GM23338 (cell line): ENCODE data around the gene OPRL1. TPM values are rescaled to one million over a fixed set of nuclear protein-coding genes. Genes with fewer than 3 reads are reported as not detected.

Experiments used
- ATAC-seq: fragments of 200-7000 bp; cut with Tn5 transposase; 3 replicates; pipeline ENCODE4 v1.9.1; 2020
- DNase-seq: peaks from one replicate; pipeline ENCODE4 v3.0.0-alpha.2; 2015; ENCODE audit warnings: low spot score
- H2AFZ ChIP-seq: fragments of 200-600 bp; sonication (generic); 2 replicates; pipeline ENCODE4 v1.8.0; 2016; ENCODE audit warnings: antibody characterized with exemption, mild to moderate bottlenecking, moderate library complexity
- H3F3A ChIP-seq: fragments of 200-600 bp; sonication (generic); replicated peaks from 2 replicates; pipeline ENCODE4 v1.8.0; 2017; ENCODE audit warnings: antibody characterized with exemption, mixed run types, low read depth
- H3K27ac ChIP-seq: fragments of 200-600 bp; sonication (generic); 2 replicates; pipeline ENCODE4 v1.6.1; 2016; ENCODE audit warnings: low read depth
- H3K27me3 ChIP-seq: fragments of 200-600 bp; sonication (generic); 2 replicates; pipeline ENCODE4 v1.8.0; 2016; ENCODE audit warnings: mild to moderate bottlenecking, mixed run types, moderate library complexity; ENCODE audit not compliant: insufficient read depth
- H3K36me3 ChIP-seq: fragments of 200-600 bp; sonication (generic); 2 replicates; pipeline ENCODE4 v1.8.0; 2016; ENCODE audit warnings: mild to moderate bottlenecking; ENCODE audit not compliant: insufficient read depth
- H3K4me1 ChIP-seq: fragments of 200-600 bp; sonication (generic); 2 replicates; pipeline ENCODE4 v1.8.0; 2016; ENCODE audit warnings: mild to moderate bottlenecking, moderate library complexity; ENCODE audit not compliant: insufficient read depth
- H3K4me2 ChIP-seq: fragments of 200-600 bp; sonication (generic); 2 replicates; pipeline ENCODE4 v1.7.1; 2017; ENCODE audit warnings: mixed run types
- H3K4me3 ChIP-seq: fragments of 200-600 bp; sonication (generic); 2 replicates; pipeline ENCODE4 v1.6.1; 2016; ENCODE audit warnings: mixed run types
- H3K79me2 ChIP-seq: fragments of 200-600 bp; sonication (generic); replicated peaks from 2 replicates; pipeline ENCODE4 v1.8.0; 2017; ENCODE audit warnings: mild to moderate bottlenecking; ENCODE audit not compliant: insufficient read depth
- H3K9me2 ChIP-seq: fragments of 200-600 bp; sonication (generic); 2 replicates; pipeline ENCODE4 v1.8.0; 2017; ENCODE audit not compliant: insufficient read depth
- H4K20me1 ChIP-seq: fragments of 200-600 bp; sonication (generic); replicated peaks from 2 replicates; pipeline ENCODE4 v1.8.0; 2017; ENCODE audit warnings: mild to moderate bottlenecking; ENCODE audit not compliant: insufficient read depth
- H3K27ac Mint-ChIP-seq: 2 replicates; pipeline ENCODE4 v1.8.0; 2020; ENCODE audit warnings: inconsistent platforms, mild to moderate bottlenecking, moderate library complexity, mixed read lengths
- H3K27me3 Mint-ChIP-seq: 3 replicates; pipeline ENCODE4 v1.8.0; 2022; ENCODE audit warnings: low read depth, mild to moderate bottlenecking, moderate library complexity, mixed read lengths, inconsistent platforms; ENCODE audit not compliant: insufficient read depth, poor library complexity
- H3K36me3 Mint-ChIP-seq: 3 replicates; pipeline ENCODE4 v1.8.0; 2021; ENCODE audit warnings: low read depth, mild to moderate bottlenecking, inconsistent platforms, moderate library complexity, mixed read lengths
- H3K4me1 Mint-ChIP-seq: 3 replicates; pipeline ENCODE4 v1.8.0; 2020; ENCODE audit warnings: mild to moderate bottlenecking, inconsistent platforms, mixed read lengths
- H3K4me3 Mint-ChIP-seq: 3 replicates; pipeline ENCODE4 v1.8.0; 2021; ENCODE audit warnings: moderate library complexity, mild to moderate bottlenecking, inconsistent platforms, mixed read lengths
- H3K9me3 Mint-ChIP-seq: 3 replicates; pipeline ENCODE4 v1.8.0; 2020; ENCODE audit warnings: moderate library complexity, mild to moderate bottlenecking, inconsistent platforms, mixed read lengths
- CREB1 ChIP-seq: fragments of 250-450 bp; sonication (Bioruptor Pico); IDR thresholded peaks from 2 replicates; pipeline ENCODE4 v1.5.0; 2020; ENCODE audit warnings: low read depth, mild to moderate bottlenecking, moderate library complexity
- CTCF ChIP-seq, 2 experiments: fragments of 200-600 bp in 1 of 2; sonication (generic) in 1 of 2; conservative IDR thresholded peaks; 2 replicates each; pipeline versions ENCODE4 v1.5.1 to v1.6.1; 2016 to 2017; ENCODE audit warnings: antibody characterized with exemption in 2 of 2, low read depth in 2 of 2, mild to moderate bottlenecking in 2 of 2, moderate library complexity in 1 of 2
- ETS1 ChIP-seq: IDR thresholded peaks from 2 replicates; pipeline ENCODE4 v1.6.1; 2016; ENCODE audit warnings: antibody characterized with exemption
- EZH2 ChIP-seq: fragments of 200-600 bp; sonication (generic); IDR thresholded peaks from one replicate; pipeline ENCODE4 v1.8.0; 2017; ENCODE audit warnings: antibody characterized with exemption, mild to moderate bottlenecking, low read depth; ENCODE audit not compliant: unreplicated experiment
- EZH2phosphoT487 ChIP-seq: fragments of 200-600 bp; sonication (generic); IDR thresholded peaks from one replicate; pipeline ENCODE4 v1.8.1; 2018; ENCODE audit warnings: antibody characterized with exemption; ENCODE audit not compliant: unreplicated experiment
- POLR2AphosphoS5 ChIP-seq: IDR thresholded peaks from 2 replicates; pipeline ENCODE4 v1.6.1; 2016; ENCODE audit warnings: antibody characterized with exemption, low read depth
- REST ChIP-seq: IDR thresholded peaks from one replicate; pipeline ENCODE4 v1.6.1; 2018; ENCODE audit warnings: antibody characterized with exemption; ENCODE audit not compliant: unreplicated experiment
- STAT1 ChIP-seq: IDR thresholded peaks from one replicate; pipeline ENCODE4 v1.6.1; 2016; ENCODE audit warnings: antibody characterized with exemption; ENCODE audit not compliant: unreplicated experiment
- ZNF114 ChIP-seq: fragments of 250-450 bp; sonication (Bioruptor Pico); IDR thresholded peaks from 2 replicates; pipeline ENCODE4 v1.5.0; 2020; ENCODE audit warnings: mild to moderate bottlenecking, moderate library complexity
- ZNF331 ChIP-seq: fragments of 250-450 bp; sonication (Bioruptor Pico); IDR thresholded peaks from 2 replicates; pipeline ENCODE4 v1.5.0; 2020; ENCODE audit warnings: low read depth, mild to moderate bottlenecking, moderate library complexity
- ZNF462 ChIP-seq: fragments of 250-450 bp; sonication (Bioruptor Pico); IDR thresholded peaks from 2 replicates; pipeline ENCODE4 v1.5.0; 2020; ENCODE audit warnings: mild to moderate bottlenecking, moderate library complexity
- polyA plus RNA-seq: library from polyadenylated mRNA; unstranded; fragments of >200 nt; fragmentation: Nextera tagmentation; extraction: Ambion mirVana; gene quantifications from 2 replicates; pipeline ENCODE4 v1.2.1, GENCODE V29; 2016
- total RNA-seq: library from RNA; depleted of rRNA; stranded (reverse); fragments of >200 nt; shearing (Covaris generic); gene quantifications from 2 replicates; pipeline ENCODE4 v1.2.3, GENCODE V29; 2014

Gene OPRL1
- total and polyA plus RNA-seq, 2 experiments from 2014 or later, result 0.27 to 1.1 TPM

DNA sequence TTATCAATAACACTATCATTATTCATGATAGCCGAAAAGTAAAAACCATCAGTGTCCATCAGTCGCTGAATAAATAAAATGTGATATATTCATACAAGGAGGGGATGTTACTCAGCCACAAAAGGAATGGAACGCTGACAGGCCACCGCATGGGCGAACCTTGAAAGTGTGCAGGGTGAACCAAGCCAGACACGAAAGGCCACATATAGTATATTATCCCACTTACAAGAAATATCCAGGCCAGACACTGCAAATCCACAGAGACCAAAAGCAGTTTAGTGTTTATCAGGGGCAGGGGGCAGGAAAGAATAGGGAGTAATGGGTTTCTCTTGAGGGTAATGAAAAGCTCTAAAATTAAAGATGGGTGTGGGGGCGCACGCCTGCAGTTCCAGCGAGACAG is 36.1 kb upstream of the OPRL1 start (continued):
- TF ChIP-seq REST (no peak), EZH2phosphoT487 (no peak), CTCF (conservative IDR thresholded peaks at IDR 0.05; ENCODE audit: low read depth in 2 of 2) (no peak), POLR2AphosphoS5 (no peak), ZNF331 (CRISPR knock-in tag) (no peak), ZNF114 (no peak), CREB1 (CRISPR knock-in tag) (no peak), EZH2 (no peak)

- H3K27me3 Mint-ChIP-seq, result peaks cover 70% of the 10 kb centered on the region
- Histone ChIP-seq H3K9me2 (no peaks in the 10 kb centered on the region), H3K4me2 (no peak overlapping the region; the same call in 1 of the 2 replicates), H3K27me3 (peaks cover 89% of the 10 kb centered on the region), H3F3A (peaks cover 7% of the 10 kb centered on the region; the same call in 1 of the 2 replicates), H3K4me1 (peaks cover 22% of the 10 kb centered on the region), H3K4me3 (no peak overlapping the region), H3K36me3 (no peaks in the 10 kb centered on the region), H3K27ac (no peak overlapping the region), H3K79me2 (no peaks in the 10 kb centered on the region), H4K20me1 (no peaks in the 10 kb centered on the region), H2AFZ (no peak overlapping the region)
- H3K36me3 Mint-ChIP-seq, result no peaks in the 10 kb centered on the region; the same call in 2 of the 3 replicates
- H3K4me3 Mint-ChIP-seq, result no peak overlapping the region
- ATAC-seq (no peak), DNase-seq (no peak)
- no peak overlapping the region for H3K27ac Mint-ChIP-seq
- H3K9me3 Mint-ChIP-seq, result no peaks in the 10 kb centered on the region
- H3K4me1 Mint-ChIP-seq, result peaks cover 20% of the 10 kb centered on the region
- TF ChIP-seq STAT1, result no peak
- no peak for TF ChIP-seq EZH2phosphoT487
- no peak for TF ChIP-seq EZH2
- TF ChIP-seq CREB1 (CRISPR knock-in tag), result no peak
- no peak for TF ChIP-seq ZNF462 (CRISPR knock-in tag)
- TF ChIP-seq ETS1, result no peak
- TF ChIP-seq ZNF331 (CRISPR knock-in tag), result no peak
- TF ChIP-seq ZNF114, result no peak
Observed at GRCh38 chr20:64044484-64045247, 35.2 kb upstream of the OPRL1 start.
